Prostate gland (tissue), 2 donors: ENCODE measurements around the gene HERPUD1. TPM values are rescaled to one million over a fixed set of nuclear protein-coding genes. Genes with fewer than 3 reads are reported as not detected.

Source experiments
- DNase-seq: peaks from one replicate; pipeline ENCODE4 v3.0.0-alpha.2; 2019; ENCODE audit warnings: low spot score
- H3K27ac ChIP-seq, 2 donors: fragments of 200-600 bp; sonication (generic); 2 replicates each; pipeline ENCODE4 v1.5.1; 2017 to 2019
- H3K27me3 ChIP-seq: fragments of 200-600 bp; sonication (generic); replicated peaks from 2 replicates; pipeline ENCODE4 v1.5.1; 2019; ENCODE audit not compliant: insufficient read depth
- H3K36me3 ChIP-seq, 2 donors: fragments of 200-600 bp; sonication (generic); 1 replicate in 1 of 2; 2 replicates in 1 of 2; pipeline versions ENCODE4 v1.5.1 to v1.8.1; 2017 to 2019
- H3K4me1 ChIP-seq: fragments of 200-600 bp; sonication (generic); replicated peaks from 2 replicates; pipeline ENCODE4 v1.5.1; 2019
- H3K4me3 ChIP-seq, 2 donors: fragments of 200-600 bp; sonication (generic); 2 replicates each; pipeline ENCODE4 v1.5.1; 2017 to 2019
- H3K9me3 ChIP-seq: fragments of 200-600 bp; sonication (generic); 2 replicates; pipeline ENCODE4 v1.5.1; 2017
- POLR2A ChIP-seq: fragments of 450-650 bp; IDR thresholded peaks from one replicate; pipeline ENCODE4 v1.6.1; 2016; ENCODE audit warnings: antibody characterized with exemption, mild to moderate bottlenecking
- POLR2AphosphoS5 ChIP-seq: sonication (generic); formaldehyde crosslinking; IDR thresholded peaks from one replicate; pipeline ENCODE4 v1.6.1; 2017; ENCODE audit warnings: antibody characterized with exemption
- WGBS: methylation state at CpG from one replicate; pipeline ENCODE4 v1.1.5; 2018; 5-methylcytosine and 5-hydroxymethylcytosine counted together
- intact Hi-C: fragments of 100-400 bp; cut with DNase I; formaldehyde crosslinking; loops from one replicate; pipeline ENCODE4 v1.14.2; 2022
- total RNA-seq, 2 donors: library from RNA; depleted of rRNA; stranded (reverse); fragments of >200 nt; gene quantifications; one replicate each; pipeline ENCODE4 v1.1.0, GENCODE V29; 2016
- TF ChIP-seq, protein P1 (sequence below), 4 experiments: fragments of 200-600 bp in 2 of 4; fragments of 450-650 bp in 2 of 4; sonication (generic) in 2 of 4; IDR thresholded peaks; 1 replicate in 3 of 4; 2 replicates in 1 of 4; pipeline ENCODE4 v1.5.1; 2016 to 2019; ENCODE audit warnings: antibody characterized with exemption in 4 of 4, mild to moderate bottlenecking in 2 of 4, moderate library complexity in 2 of 4

Gene HERPUD1
- total RNA-seq, 2 donors from 2014 or later, result 365 to 952 TPM

DNA sequence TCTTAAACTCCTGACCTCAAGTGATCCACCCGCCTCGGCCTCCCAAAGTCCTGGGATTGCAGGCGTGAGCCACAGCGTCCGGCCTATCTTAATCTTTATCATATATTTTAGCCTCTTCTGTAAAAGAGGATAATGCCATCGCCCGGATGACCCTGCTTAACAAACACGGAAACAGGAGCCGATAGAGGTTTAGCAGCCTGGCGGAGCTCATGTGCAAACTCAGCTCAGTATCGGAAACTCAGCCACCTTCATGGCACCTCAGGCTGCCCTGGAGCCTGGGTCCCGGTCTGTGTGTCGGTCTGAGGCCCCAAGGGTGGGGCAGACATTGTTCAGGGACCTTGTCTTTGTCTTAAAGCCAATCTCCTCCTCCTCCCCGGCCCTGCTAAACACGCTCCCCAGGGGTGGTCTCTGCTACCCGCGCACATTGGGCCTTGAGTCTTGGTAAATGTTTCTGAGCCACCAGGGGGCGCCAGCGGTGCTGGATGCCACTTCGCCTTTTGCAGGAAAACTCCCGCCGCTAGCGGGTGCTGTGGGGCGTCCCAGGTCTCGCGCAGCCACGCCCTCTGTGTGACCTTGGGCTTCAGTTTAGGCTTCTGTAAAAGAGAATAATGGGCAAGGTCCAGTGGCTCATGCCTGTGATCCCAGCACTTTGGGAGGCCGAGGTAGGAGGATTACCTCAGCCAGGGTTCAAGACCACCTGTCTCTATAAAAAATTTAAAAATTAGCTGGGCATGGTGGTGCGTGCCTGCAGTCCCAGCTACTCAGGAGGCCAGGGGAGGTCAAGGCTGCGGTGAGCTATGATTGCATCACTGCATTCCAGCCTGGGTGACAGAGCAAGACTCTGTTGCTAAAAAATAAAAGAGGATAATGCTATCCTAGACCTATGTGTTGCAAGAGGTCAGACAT lies 32.6 kb downstream of the HERPUD1 start:
- intact Hi-C loops, result no loop called here
- WGBS, result 53% methylated on average over 29 of the region's 30 CpGs
- TF ChIP-seq POLR2A, result no peak
- TF ChIP-seq, protein P1, sequence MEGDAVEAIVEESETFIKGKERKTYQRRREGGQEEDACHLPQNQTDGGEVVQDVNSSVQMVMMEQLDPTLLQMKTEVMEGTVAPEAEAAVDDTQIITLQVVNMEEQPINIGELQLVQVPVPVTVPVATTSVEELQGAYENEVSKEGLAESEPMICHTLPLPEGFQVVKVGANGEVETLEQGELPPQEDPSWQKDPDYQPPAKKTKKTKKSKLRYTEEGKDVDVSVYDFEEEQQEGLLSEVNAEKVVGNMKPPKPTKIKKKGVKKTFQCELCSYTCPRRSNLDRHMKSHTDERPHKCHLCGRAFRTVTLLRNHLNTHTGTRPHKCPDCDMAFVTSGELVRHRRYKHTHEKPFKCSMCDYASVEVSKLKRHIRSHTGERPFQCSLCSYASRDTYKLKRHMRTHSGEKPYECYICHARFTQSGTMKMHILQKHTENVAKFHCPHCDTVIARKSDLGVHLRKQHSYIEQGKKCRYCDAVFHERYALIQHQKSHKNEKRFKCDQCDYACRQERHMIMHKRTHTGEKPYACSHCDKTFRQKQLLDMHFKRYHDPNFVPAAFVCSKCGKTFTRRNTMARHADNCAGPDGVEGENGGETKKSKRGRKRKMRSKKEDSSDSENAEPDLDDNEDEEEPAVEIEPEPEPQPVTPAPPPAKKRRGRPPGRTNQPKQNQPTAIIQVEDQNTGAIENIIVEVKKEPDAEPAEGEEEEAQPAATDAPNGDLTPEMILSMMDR (IDR thresholded peaks at IDR 0.05), result peak; percentile 50 to 82 (median 70)

DNA sequence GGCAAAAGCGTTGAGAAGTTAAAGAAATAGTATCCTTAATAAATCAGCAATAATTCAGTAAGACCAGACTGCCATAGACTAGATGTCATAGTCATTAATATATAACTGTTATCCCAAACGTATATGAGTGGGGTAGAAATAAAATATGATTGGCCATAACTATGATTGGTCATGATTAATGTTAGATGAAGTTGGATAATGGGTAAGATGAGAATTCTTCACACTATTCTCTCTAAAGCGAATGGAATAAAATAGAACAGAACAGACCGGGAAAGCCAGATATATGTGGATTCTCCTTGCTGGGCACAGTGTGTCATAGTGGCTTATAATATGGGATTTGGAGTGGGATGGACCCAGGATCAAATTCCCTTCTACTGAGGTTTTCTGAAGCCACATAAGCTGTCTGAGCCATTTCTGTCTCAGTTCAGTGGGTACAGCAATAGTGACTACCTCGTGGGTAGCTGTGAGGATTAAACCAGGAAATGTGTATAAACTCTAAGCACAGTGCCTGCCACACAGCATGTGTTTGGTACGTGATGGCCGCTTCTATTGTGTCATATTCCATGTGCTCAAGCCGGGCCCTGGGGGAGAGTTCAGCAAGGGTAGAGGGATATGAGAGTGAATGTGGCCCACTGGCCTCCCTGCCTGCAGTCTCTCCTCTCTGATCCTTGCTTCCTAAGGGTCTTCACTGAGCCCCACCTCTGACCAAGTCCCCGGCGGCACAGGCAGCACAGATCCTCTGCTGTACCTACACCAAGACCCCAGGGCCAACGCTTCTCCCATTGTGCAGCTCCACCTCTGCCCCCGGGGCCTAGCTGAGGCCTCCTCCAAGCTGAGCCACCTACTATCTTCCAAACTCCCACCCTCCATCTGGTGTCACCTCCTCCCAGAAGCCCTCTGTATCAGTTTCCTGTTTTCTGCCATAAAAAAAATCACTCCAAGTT lies 33.5 kb downstream of the HERPUD1 start:
- DNase-seq, result no peak
- Histone ChIP-seq H3K4me1 (no peaks in the 10 kb centered on the region), H3K27me3 (no peaks in the 10 kb centered on the region), H3K27ac (no peak overlapping the region), H3K36me3 (no peaks in the 10 kb centered on the region), H3K9me3 (no peaks in the 10 kb centered on the region), H3K4me3 (no peak overlapping the region)
- 91% methylated on average over 12 of the region's 12 CpGs for WGBS
- intact Hi-C loops, result no loop called here
- no peak for TF ChIP-seq POLR2A
- TF ChIP-seq, protein P1 (IDR thresholded peaks at IDR 0.05), result no peak
- no peak for TF ChIP-seq POLR2AphosphoS5

More for the DNA sequence above, 32.6 kb downstream of the HERPUD1 start:
- no peak overlapping the region for H3K27ac ChIP-seq
- peak; percentile 54 for DNase-seq
- no peaks in the 10 kb centered on the region for H3K4me1 ChIP-seq
- H3K27me3 ChIP-seq, result no peaks in the 10 kb centered on the region
- no peak overlapping the region for H3K4me3 ChIP-seq
- no peaks in the 10 kb centered on the region for H3K36me3 ChIP-seq
- H3K9me3 ChIP-seq, result no peaks in the 10 kb centered on the region

DNA sequence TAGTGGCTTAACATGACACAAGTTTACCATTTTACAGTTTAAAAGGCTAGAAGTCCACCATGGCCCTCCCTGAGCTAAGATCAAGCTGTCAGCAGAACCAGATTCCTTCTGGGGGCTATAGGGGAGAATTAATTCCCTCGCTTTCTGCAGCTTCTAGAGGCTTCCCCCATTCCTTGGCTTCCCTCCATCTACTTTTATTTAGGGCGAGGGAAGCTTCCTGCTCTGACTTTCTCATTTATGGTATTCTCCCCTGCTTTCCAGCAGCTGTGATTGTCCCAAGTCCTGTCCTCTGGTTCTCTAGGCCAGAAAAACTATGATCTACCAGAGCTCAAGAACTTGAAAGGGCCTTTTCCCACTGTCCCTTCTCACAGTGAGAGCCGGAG lies 34.1 kb downstream of the HERPUD1 start:
- TF ChIP-seq POLR2AphosphoS5 (no peak), POLR2A (no peak)
- TF ChIP-seq, protein P1 (IDR thresholded peaks at IDR 0.05), result no peak
- Histone ChIP-seq H3K4me1 (no peaks in the 10 kb centered on the region), H3K27ac (no peak overlapping the region), H3K27me3 (no peaks in the 10 kb centered on the region), H3K36me3 (no peaks in the 10 kb centered on the region), H3K4me3 (no peak overlapping the region), H3K9me3 (no peaks in the 10 kb centered on the region)
- WGBS, result 71% methylated on average over 3 of the region's 3 CpGs
- intact Hi-C loops, result no loop called here
- DNase-seq, result no peak

DNA sequence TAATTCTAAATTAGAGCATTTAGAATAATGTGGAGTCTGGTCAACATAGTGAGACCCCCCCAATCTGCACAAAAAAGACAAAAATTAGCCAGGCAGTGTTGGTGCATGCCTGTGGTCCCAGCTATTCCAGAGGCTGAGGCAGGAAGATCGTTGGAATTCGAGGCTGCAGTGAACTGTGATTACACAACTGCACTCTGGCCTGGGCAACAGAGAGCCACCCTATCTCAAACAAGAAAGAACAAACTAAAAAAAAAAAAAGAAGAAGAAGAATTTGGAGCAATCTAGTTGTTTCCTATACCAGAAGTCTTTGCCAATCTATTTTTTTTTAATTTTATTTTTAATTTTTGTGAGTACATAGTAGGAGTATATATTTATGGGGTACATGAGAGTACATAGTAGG lies 35.8 kb downstream of the HERPUD1 start:
- H3K4me3 ChIP-seq, result no peak overlapping the region
- H3K4me1 ChIP-seq, result no peaks in the 10 kb centered on the region
- 46% methylated on average over 2 of the region's 2 CpGs for WGBS
- H3K27me3 ChIP-seq, result no peaks in the 10 kb centered on the region
- no peaks in the 10 kb centered on the region for H3K36me3 ChIP-seq
- no peak overlapping the region for H3K27ac ChIP-seq
- TF ChIP-seq POLR2A (no peak), POLR2AphosphoS5 (no peak)
- TF ChIP-seq, protein P1 (IDR thresholded peaks at IDR 0.05), result no peak
- intact Hi-C loops, result no loop called here
- DNase-seq, result no peak
- H3K9me3 ChIP-seq, result no peaks in the 10 kb centered on the region
